Liver (tissue), 3 donors: ENCODE data around the gene ARCN1.

Experiments
- CTCF ChIP-seq: fragments of 150-350 bp; IDR thresholded peaks from 2 replicates; pipeline ENCODE4 v1.5.1; 2017; ENCODE audit warnings: improper control_type of control experiment, low read depth, low read length; ENCODE audit not compliant: missing input control
- EGR1 ChIP-seq, 2 donors: IDR thresholded peaks; 2 replicates each; pipeline ENCODE4 v1.6.1; 2016 to 2018; ENCODE audit warnings: antibody characterized with exemption in 2 of 2, low read depth in 2 of 2
- JUND ChIP-seq, 2 donors: IDR thresholded peaks; 2 replicates each; pipeline ENCODE4 v1.6.1; 2016; ENCODE audit warnings: antibody characterized with exemption in 2 of 2
- MAX ChIP-seq: IDR thresholded peaks from 2 replicates; pipeline ENCODE4 v1.6.1; 2016; ENCODE audit warnings: antibody characterized with exemption
- YY1 ChIP-seq: IDR thresholded peaks from 2 replicates; pipeline ENCODE4 v1.6.1; 2016; ENCODE audit warnings: antibody characterized with exemption, mild to moderate bottlenecking
- donor health status: healthy.
- donor health status: healthy.

GRCh38 chr11:118634431-118635236 is 62.4 kb downstream of the ARCN1 start:
- TF ChIP-seq YY1 (no peak), CTCF (peak; percentile 21), JUND (IDR thresholded peaks at IDR 0.05) (no peak), MAX (no peak), EGR1 (IDR thresholded peaks at IDR 0.05; ENCODE audit: low read depth in 2 of 2) (no peak)
